ENCODE measurements around the gene SCD. TPM values are rescaled to one million over a fixed set of nuclear protein-coding genes. Genes with fewer than 3 reads are reported as not detected.

SCD gene
- total and polyA plus RNA-seq, 2 of the 13 experiments (the other 11 are each of a cell fraction or from before 2014, with no cell fraction given): 492 to 512 TPM

DNA sequence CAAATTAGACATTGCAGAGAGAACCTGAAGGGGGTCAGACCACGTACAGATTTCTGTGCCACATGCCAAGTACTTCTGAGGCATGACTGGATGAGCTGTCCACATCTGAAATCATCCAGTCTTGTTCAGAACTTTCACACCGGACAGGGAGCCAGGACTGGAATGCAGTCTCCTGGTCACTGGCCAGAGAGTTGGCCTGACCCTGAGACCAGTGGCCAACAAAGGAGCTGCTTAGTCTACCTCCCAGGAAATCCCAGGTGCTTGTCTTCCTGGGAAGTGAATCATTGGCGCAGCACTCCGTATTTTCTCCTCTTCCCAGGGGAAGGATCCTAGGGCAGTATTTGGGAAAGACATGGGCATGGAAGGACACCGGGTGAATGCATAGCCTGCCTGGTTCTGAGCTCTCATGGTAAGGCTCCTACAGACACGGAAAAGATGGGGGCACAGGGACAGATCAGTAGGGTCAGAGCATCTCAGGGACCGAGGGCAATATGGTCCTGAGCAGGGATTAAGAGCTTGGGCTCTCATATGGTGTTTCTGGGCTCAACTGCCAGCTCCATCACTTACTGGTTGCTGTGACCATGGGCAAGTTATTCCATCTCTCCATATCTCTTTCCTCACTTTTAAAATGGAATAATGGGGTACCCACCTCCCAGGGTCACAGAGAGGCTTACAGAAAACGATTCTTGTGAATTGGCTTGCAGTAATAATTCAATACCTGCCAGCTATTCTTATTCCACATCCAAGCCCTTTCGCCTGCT, 1.3 kb upstream of the SCD start (continued):
- TF ChIP-seq, protein P1, sequence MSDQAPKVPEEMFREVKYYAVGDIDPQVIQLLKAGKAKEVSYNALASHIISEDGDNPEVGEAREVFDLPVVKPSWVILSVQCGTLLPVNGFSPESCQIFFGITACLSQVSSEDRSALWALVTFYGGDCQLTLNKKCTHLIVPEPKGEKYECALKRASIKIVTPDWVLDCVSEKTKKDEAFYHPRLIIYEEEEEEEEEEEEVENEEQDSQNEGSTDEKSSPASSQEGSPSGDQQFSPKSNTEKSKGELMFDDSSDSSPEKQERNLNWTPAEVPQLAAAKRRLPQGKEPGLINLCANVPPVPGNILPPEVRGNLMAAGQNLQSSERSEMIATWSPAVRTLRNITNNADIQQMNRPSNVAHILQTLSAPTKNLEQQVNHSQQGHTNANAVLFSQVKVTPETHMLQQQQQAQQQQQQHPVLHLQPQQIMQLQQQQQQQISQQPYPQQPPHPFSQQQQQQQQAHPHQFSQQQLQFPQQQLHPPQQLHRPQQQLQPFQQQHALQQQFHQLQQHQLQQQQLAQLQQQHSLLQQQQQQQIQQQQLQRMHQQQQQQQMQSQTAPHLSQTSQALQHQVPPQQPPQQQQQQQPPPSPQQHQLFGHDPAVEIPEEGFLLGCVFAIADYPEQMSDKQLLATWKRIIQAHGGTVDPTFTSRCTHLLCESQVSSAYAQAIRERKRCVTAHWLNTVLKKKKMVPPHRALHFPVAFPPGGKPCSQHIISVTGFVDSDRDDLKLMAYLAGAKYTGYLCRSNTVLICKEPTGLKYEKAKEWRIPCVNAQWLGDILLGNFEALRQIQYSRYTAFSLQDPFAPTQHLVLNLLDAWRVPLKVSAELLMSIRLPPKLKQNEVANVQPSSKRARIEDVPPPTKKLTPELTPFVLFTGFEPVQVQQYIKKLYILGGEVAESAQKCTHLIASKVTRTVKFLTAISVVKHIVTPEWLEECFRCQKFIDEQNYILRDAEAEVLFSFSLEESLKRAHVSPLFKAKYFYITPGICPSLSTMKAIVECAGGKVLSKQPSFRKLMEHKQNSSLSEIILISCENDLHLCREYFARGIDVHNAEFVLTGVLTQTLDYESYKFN (CRISPR knock-in tag; conservative IDR thresholded peaks at IDR 0.05): no peak
- TF ChIP-seq ATF7-NPFF (CRISPR knock-in tag; IDR thresholded peaks at IDR 0.05; ENCODE audit: low read depth) (no peak), ONECUT2 (CRISPR knock-in tag; IDR thresholded peaks at IDR 0.05) (no peak), RBM22 (optimal IDR thresholded peaks at IDR 0.05; ENCODE audit: low read length) (peak; percentile 66), ZNF337 (CRISPR knock-in tag; IDR thresholded peaks at IDR 0.05; ENCODE audit: borderline replicate concordance, low read depth) (no peak), ZSCAN22 (CRISPR knock-in tag; IDR thresholded peaks at IDR 0.05) (no peak), ZNF530 (CRISPR knock-in tag; IDR thresholded peaks at IDR 0.05; ENCODE audit: low read depth) (no peak), MIER2 (CRISPR knock-in tag; IDR thresholded peaks at IDR 0.05) (peak; percentile 78), FOSL2 (CRISPR knock-in tag; IDR thresholded peaks at IDR 0.05) (peak; percentile 23; the same call in 1 of the 2 replicates), CREM (IDR thresholded peaks at IDR 0.05) (no peak), CREM (CRISPR knock-in tag; IDR thresholded peaks at IDR 0.05) (no peak)
- TF ChIP-seq, protein P2, sequence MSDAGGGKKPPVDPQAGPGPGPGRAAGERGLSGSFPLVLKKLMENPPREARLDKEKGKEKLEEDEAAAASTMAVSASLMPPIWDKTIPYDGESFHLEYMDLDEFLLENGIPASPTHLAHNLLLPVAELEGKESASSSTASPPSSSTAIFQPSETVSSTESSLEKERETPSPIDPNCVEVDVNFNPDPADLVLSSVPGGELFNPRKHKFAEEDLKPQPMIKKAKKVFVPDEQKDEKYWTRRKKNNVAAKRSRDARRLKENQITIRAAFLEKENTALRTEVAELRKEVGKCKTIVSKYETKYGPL (CRISPR knock-in tag; IDR thresholded peaks at IDR 0.05): no peak
- TF ChIP-seq, protein P3, sequence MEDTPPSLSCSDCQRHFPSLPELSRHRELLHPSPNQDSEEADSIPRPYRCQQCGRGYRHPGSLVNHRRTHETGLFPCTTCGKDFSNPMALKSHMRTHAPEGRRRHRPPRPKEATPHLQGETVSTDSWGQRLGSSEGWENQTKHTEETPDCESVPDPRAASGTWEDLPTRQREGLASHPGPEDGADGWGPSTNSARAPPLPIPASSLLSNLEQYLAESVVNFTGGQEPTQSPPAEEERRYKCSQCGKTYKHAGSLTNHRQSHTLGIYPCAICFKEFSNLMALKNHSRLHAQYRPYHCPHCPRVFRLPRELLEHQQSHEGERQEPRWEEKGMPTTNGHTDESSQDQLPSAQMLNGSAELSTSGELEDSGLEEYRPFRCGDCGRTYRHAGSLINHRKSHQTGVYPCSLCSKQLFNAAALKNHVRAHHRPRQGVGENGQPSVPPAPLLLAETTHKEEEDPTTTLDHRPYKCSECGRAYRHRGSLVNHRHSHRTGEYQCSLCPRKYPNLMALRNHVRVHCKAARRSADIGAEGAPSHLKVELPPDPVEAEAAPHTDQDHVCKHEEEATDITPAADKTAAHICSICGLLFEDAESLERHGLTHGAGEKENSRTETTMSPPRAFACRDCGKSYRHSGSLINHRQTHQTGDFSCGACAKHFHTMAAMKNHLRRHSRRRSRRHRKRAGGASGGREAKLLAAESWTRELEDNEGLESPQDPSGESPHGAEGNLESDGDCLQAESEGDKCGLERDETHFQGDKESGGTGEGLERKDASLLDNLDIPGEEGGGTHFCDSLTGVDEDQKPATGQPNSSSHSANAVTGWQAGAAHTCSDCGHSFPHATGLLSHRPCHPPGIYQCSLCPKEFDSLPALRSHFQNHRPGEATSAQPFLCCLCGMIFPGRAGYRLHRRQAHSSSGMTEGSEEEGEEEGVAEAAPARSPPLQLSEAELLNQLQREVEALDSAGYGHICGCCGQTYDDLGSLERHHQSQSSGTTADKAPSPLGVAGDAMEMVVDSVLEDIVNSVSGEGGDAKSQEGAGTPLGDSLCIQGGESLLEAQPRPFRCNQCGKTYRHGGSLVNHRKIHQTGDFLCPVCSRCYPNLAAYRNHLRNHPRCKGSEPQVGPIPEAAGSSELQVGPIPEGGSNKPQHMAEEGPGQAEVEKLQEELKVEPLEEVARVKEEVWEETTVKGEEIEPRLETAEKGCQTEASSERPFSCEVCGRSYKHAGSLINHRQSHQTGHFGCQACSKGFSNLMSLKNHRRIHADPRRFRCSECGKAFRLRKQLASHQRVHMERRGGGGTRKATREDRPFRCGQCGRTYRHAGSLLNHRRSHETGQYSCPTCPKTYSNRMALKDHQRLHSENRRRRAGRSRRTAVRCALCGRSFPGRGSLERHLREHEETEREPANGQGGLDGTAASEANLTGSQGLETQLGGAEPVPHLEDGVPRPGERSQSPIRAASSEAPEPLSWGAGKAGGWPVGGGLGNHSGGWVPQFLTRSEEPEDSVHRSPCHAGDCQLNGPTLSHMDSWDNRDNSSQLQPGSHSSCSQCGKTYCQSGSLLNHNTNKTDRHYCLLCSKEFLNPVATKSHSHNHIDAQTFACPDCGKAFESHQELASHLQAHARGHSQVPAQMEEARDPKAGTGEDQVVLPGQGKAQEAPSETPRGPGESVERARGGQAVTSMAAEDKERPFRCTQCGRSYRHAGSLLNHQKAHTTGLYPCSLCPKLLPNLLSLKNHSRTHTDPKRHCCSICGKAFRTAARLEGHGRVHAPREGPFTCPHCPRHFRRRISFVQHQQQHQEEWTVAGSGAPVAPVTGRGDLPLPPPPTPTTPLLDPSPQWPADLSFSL (CRISPR knock-in tag; IDR thresholded peaks at IDR 0.05): no peak
- TF ChIP-seq, protein P4, sequence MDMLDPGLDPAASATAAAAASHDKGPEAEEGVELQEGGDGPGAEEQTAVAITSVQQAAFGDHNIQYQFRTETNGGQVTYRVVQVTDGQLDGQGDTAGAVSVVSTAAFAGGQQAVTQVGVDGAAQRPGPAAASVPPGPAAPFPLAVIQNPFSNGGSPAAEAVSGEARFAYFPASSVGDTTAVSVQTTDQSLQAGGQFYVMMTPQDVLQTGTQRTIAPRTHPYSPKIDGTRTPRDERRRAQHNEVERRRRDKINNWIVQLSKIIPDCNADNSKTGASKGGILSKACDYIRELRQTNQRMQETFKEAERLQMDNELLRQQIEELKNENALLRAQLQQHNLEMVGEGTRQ (IDR thresholded peaks at IDR 0.05; ENCODE audit: low read depth, low read length): no peak
- TF ChIP-seq, protein P4 (CRISPR knock-in tag; IDR thresholded peaks at IDR 0.05; ENCODE audit: borderline replicate concordance): no peak
